Measurements from ENCODE around the gene DSCAM. TPM values are rescaled to one million over a fixed set of nuclear protein-coding genes. Genes with fewer than 3 reads are reported as not detected.
"Not testable (repeated sequence)": the region's sequence is repeated elsewhere in the genome, so short reads cannot be mapped to it uniquely, and the experiment has no call there.

DSCAM gene
- total RNA-seq = 0.06 TPM
- long read RNA-seq = 0 reads

GRCh38 chr21:40846587-40847411 is at the start of gene DSCAM:
Gene DSCAM, minus strand, starts transcription at chr21:40847158. Its CDS starts 497 bp downstream, at chr21:40846661.
- peak; percentile 26 to 47 for ATAC-seq
- no peak within 1 kb of the TSS for H3K27ac ChIP-seq
- H3K27me3 ChIP-seq (ENCODE audit: low read depth) = peaks cover 34% of the 10 kb centered on the region
- H3K36me3 ChIP-seq = no peaks in the 10 kb centered on the region
- no peaks in the 10 kb centered on the region for H3K9me3 ChIP-seq
- DNase-seq = no peak
- H3K4me1 ChIP-seq = no peaks in the 10 kb centered on the region
- intact Hi-C loops (cut with DNase I) = no loop called here
- TF ChIP-seq CTCF (IDR thresholded peaks at IDR 0.05) = no peak
- H3K4me3 ChIP-seq = peak within 1 kb of the TSS; percentile 32

- ATAC-seq; H3K27ac ChIP-seq; H3K36me3 ChIP-seq; intact Hi-C loops (cut with DNase I); H3K27me3 ChIP-seq (ENCODE audit: low read depth); H3K9me3 ChIP-seq; DNase-seq; H3K4me1 ChIP-seq; H3K4me3 ChIP-seq: not testable (repeated sequence)
These were observed 48.7 kb upstream of the DSCAM start for GRCh38 chr21:40895697-40896096.

- no peaks in the 10 kb centered on the region for H3K27me3 ChIP-seq (ENCODE audit: low read depth)
- H3K36me3 ChIP-seq = no peaks in the 10 kb centered on the region
- H3K4me3 ChIP-seq = no peak overlapping the region
- no peak for TF ChIP-seq CTCF (IDR thresholded peaks at IDR 0.05)
- no peaks in the 10 kb centered on the region for H3K4me1 ChIP-seq
- H3K27ac ChIP-seq = no peak overlapping the region
- no peak for DNase-seq
- intact Hi-C loops (cut with DNase I) = no loop called here
- ATAC-seq = no peak
- no peaks in the 10 kb centered on the region for H3K9me3 ChIP-seq
These were observed 40.0 kb upstream of the DSCAM start for GRCh38 chr21:40886931-40887330.

GRCh38 chr21:40886006-40886405 is 39.0 kb upstream of the DSCAM start:
- DNase-seq (no peak), ATAC-seq (no peak)
- H3K36me3 ChIP-seq = no peaks in the 10 kb centered on the region
- no peak overlapping the region for H3K4me3 ChIP-seq
- intact Hi-C loops (cut with DNase I) = no loop called here
- H3K27me3 ChIP-seq (ENCODE audit: low read depth) = no peaks in the 10 kb centered on the region
- H3K9me3 ChIP-seq = no peaks in the 10 kb centered on the region
- TF ChIP-seq CTCF (IDR thresholded peaks at IDR 0.05) = no peak
- H3K27ac ChIP-seq = no peak overlapping the region
- no peaks in the 10 kb centered on the region for H3K4me1 ChIP-seq

- no peak for TF ChIP-seq CTCF (IDR thresholded peaks at IDR 0.05)
- H3K9me3 ChIP-seq = no peaks in the 10 kb centered on the region
- H3K27me3 ChIP-seq (ENCODE audit: low read depth) = no peaks in the 10 kb centered on the region
- no peaks in the 10 kb centered on the region for H3K36me3 ChIP-seq
- intact Hi-C loops (cut with DNase I) = no loop called here
- no peaks in the 10 kb centered on the region for H3K4me1 ChIP-seq
- H3K4me3 ChIP-seq = no peak overlapping the region
- no peak for ATAC-seq
- H3K27ac ChIP-seq = no peak overlapping the region
- no peak for DNase-seq
These were observed 35.4 kb upstream of the DSCAM start for GRCh38 chr21:40882192-40882915.

GRCh38 chr21:40881767-40882166 is 34.8 kb upstream of the DSCAM start:
- no peaks in the 10 kb centered on the region for H3K36me3 ChIP-seq
- intact Hi-C loops (cut with DNase I) = no loop called here
- no peaks in the 10 kb centered on the region for H3K9me3 ChIP-seq
- no peak for ATAC-seq
- H3K27ac ChIP-seq = no peak overlapping the region
- no peak for DNase-seq
- no peaks in the 10 kb centered on the region for H3K27me3 ChIP-seq (ENCODE audit: low read depth)
- no peak for TF ChIP-seq CTCF (IDR thresholded peaks at IDR 0.05)
- no peaks in the 10 kb centered on the region for H3K4me1 ChIP-seq
- no peak overlapping the region for H3K4me3 ChIP-seq

Data from lower lobe of right lung (tissue), 2 donors.